SU-DHL-6 (cell line): ENCODE measurements around the gene F2R.

Experiments used
- H2AFZ ChIP-seq: fragments of 200-600 bp; sonication (generic); 2 replicates; pipeline ENCODE4 v1.6.1; 2014; ENCODE audit warnings: low read depth, mild to moderate bottlenecking, moderate library complexity, mixed read lengths, antibody characterized with exemption, low read length; ENCODE audit not compliant: severe bottlenecking
- H3F3A ChIP-seq: fragments of 200-600 bp; shearing (Covaris generic); 2 replicates; pipeline ENCODE4 v1.6.0; 2016; ENCODE audit warnings: antibody characterized with exemption, mild to moderate bottlenecking; ENCODE audit not compliant: insufficient read depth
- H3K27ac ChIP-seq: fragments of 200-600 bp; sonication (generic); 2 replicates; pipeline ENCODE4 v1.5.1; 2016; ENCODE audit warnings: low read depth, mild to moderate bottlenecking, low read length, moderate library complexity, mixed read lengths
- H3K27me3 ChIP-seq: fragments of 200-600 bp; sonication (generic), shearing (Covaris generic); 2 replicates; pipeline ENCODE4 v1.6.0; 2014; ENCODE audit warnings: mild to moderate bottlenecking, low read length
- H3K36me3 ChIP-seq: fragments of 200-600 bp; sonication (generic); 2 replicates; pipeline ENCODE4 v1.6.1; 2014; ENCODE audit warnings: mild to moderate bottlenecking, low read length, mixed read lengths
- H3K4me2 ChIP-seq: fragments of 300-600, 200-600 bp; shearing (Covaris generic), sonication (generic); 2 replicates; pipeline ENCODE4 v1.6.0; 2014; ENCODE audit warnings: low read length, low read depth, mild to moderate bottlenecking; ENCODE audit not compliant: poor library complexity, severe bottlenecking
- H3K4me3 ChIP-seq: fragments of 200-600 bp; sonication (generic); 2 replicates; pipeline ENCODE4 v1.5.1; 2014; ENCODE audit warnings: antibody characterized with exemption, low read length, mild to moderate bottlenecking, mixed read lengths; ENCODE audit not compliant: insufficient read depth, poor library complexity, severe bottlenecking
- H3K79me2 ChIP-seq: fragments of 200-600 bp; sonication (generic); 2 replicates; pipeline ENCODE4 v1.6.1; 2014; ENCODE audit warnings: mild to moderate bottlenecking, low read length, moderate library complexity; ENCODE audit not compliant: insufficient read depth
- H3K9ac ChIP-seq: fragments of 200-600 bp; sonication (generic); 2 replicates; pipeline ENCODE4 v1.7.0; 2014; ENCODE audit warnings: mild to moderate bottlenecking, low read length
- H3K9me2 ChIP-seq: fragments of 200-600 bp; sonication (generic); replicated peaks from 2 replicates; pipeline ENCODE4 v1.6.1; 2014; ENCODE audit warnings: low read length; ENCODE audit not compliant: insufficient read depth
- H3K9me3 ChIP-seq: fragments of 200-600 bp; sonication (generic); 2 replicates; pipeline ENCODE4 v1.6.1; 2014; ENCODE audit warnings: low read length, mixed read lengths; ENCODE audit not compliant: insufficient read depth
- H4K20me1 ChIP-seq: fragments of 200-600 bp; sonication (generic); 2 replicates; pipeline ENCODE4 v1.6.1; 2014; ENCODE audit warnings: low read depth, mild to moderate bottlenecking, antibody characterized with exemption, low read length, moderate library complexity, mixed read lengths
- CTCF ChIP-seq: fragments of 200-600 bp; sonication (generic); IDR thresholded peaks from one replicate; pipeline ENCODE4 v1.5.1; 2017; ENCODE audit warnings: antibody characterized with exemption, mild to moderate bottlenecking, low read length, moderate library complexity; ENCODE audit not compliant: insufficient read depth, poor library complexity, severe bottlenecking
- EZH2phosphoT487 ChIP-seq: fragments of 200-600 bp; sonication (generic), shearing (Covaris generic); conservative IDR thresholded peaks from 2 replicates; pipeline ENCODE4 v1.6.1; 2018; ENCODE audit warnings: mild to moderate bottlenecking, antibody characterized with exemption, low read length, moderate library complexity, mixed read lengths

F2R gene

GRCh38 chr5:76724871-76725270 lies 8.9 kb downstream of the F2R start:
- Histone ChIP-seq H3K27me3 (no peaks in the 10 kb centered on the region), H4K20me1 (no peaks in the 10 kb centered on the region), H3F3A (no peaks in the 10 kb centered on the region), H3K27ac (no peak overlapping the region), H3K79me2 (no peaks in the 10 kb centered on the region), H3K9me2 (no peaks in the 10 kb centered on the region), H3K4me3 (no peak overlapping the region), H3K36me3 (no peaks in the 10 kb centered on the region), H3K9me3 (peaks cover 6% of the 10 kb centered on the region; the same call in 1 of the 2 replicates), H2AFZ (no peak overlapping the region), H3K4me2 (no peak overlapping the region), H3K9ac (no peak overlapping the region)
- TF ChIP-seq EZH2phosphoT487 (no peak), CTCF (no peak)

- Histone ChIP-seq H3K9me2 (no peaks in the 10 kb centered on the region), H3K9me3 (peaks cover 16% of the 10 kb centered on the region; the same call in 1 of the 2 replicates), H3K4me3 (no peak overlapping the region), H2AFZ (no peak overlapping the region), H3F3A (no peaks in the 10 kb centered on the region), H3K27ac (no peak overlapping the region), H3K27me3 (no peaks in the 10 kb centered on the region), H3K36me3 (no peaks in the 10 kb centered on the region), H4K20me1 (no peaks in the 10 kb centered on the region), H3K9ac (no peak overlapping the region), H3K4me2 (no peak overlapping the region), H3K79me2 (no peaks in the 10 kb centered on the region)
- TF ChIP-seq CTCF (no peak), EZH2phosphoT487 (no peak)
Observed at GRCh38 chr5:76728965-76729364, 13.0 kb downstream of the F2R start.

- TF ChIP-seq CTCF (no peak), EZH2phosphoT487 (no peak)
- H3F3A ChIP-seq, result no peaks in the 10 kb centered on the region
- H3K9me3 ChIP-seq, result peaks cover 16% of the 10 kb centered on the region; the same call in 1 of the 2 replicates
- H3K4me3 ChIP-seq, result no peak overlapping the region
- no peaks in the 10 kb centered on the region for H3K79me2 ChIP-seq
- no peaks in the 10 kb centered on the region for H4K20me1 ChIP-seq
- no peak overlapping the region for H3K9ac ChIP-seq
- no peaks in the 10 kb centered on the region for H3K27me3 ChIP-seq
- no peak overlapping the region for H3K4me2 ChIP-seq
- no peak overlapping the region for H3K27ac ChIP-seq
- H3K36me3 ChIP-seq, result no peaks in the 10 kb centered on the region
- no peak overlapping the region for H2AFZ ChIP-seq
- no peaks in the 10 kb centered on the region for H3K9me2 ChIP-seq
Observed at GRCh38 chr5:76729373-76730290, 13.7 kb downstream of the F2R start.
